GM23338 (cell line): ENCODE measurements around the gene PLEKHA8. TPM values are rescaled to one million over a fixed set of nuclear protein-coding genes. Genes with fewer than 3 reads are reported as not detected.

ENCODE experiments used
- ATAC-seq: fragments of 200-7000 bp; cut with Tn5 transposase; 3 replicates; pipeline ENCODE4 v1.9.1; 2020
- DNase-seq: peaks from one replicate; pipeline ENCODE4 v3.0.0-alpha.2; 2015; ENCODE audit warnings: low spot score
- H2AFZ ChIP-seq: fragments of 200-600 bp; sonication (generic); 2 replicates; pipeline ENCODE4 v1.8.0; 2016; ENCODE audit warnings: antibody characterized with exemption, mild to moderate bottlenecking, moderate library complexity
- H3F3A ChIP-seq: fragments of 200-600 bp; sonication (generic); replicated peaks from 2 replicates; pipeline ENCODE4 v1.8.0; 2017; ENCODE audit warnings: antibody characterized with exemption, mixed run types, low read depth
- H3K27ac ChIP-seq: fragments of 200-600 bp; sonication (generic); 2 replicates; pipeline ENCODE4 v1.6.1; 2016; ENCODE audit warnings: low read depth
- H3K27me3 ChIP-seq: fragments of 200-600 bp; sonication (generic); 2 replicates; pipeline ENCODE4 v1.8.0; 2016; ENCODE audit warnings: mild to moderate bottlenecking, mixed run types, moderate library complexity; ENCODE audit not compliant: insufficient read depth
- H3K36me3 ChIP-seq: fragments of 200-600 bp; sonication (generic); 2 replicates; pipeline ENCODE4 v1.8.0; 2016; ENCODE audit warnings: mild to moderate bottlenecking; ENCODE audit not compliant: insufficient read depth
- H3K4me1 ChIP-seq: fragments of 200-600 bp; sonication (generic); 2 replicates; pipeline ENCODE4 v1.8.0; 2016; ENCODE audit warnings: mild to moderate bottlenecking, moderate library complexity; ENCODE audit not compliant: insufficient read depth
- H3K4me2 ChIP-seq: fragments of 200-600 bp; sonication (generic); 2 replicates; pipeline ENCODE4 v1.7.1; 2017; ENCODE audit warnings: mixed run types
- H3K4me3 ChIP-seq: fragments of 200-600 bp; sonication (generic); 2 replicates; pipeline ENCODE4 v1.6.1; 2016; ENCODE audit warnings: mixed run types
- H3K79me2 ChIP-seq: fragments of 200-600 bp; sonication (generic); replicated peaks from 2 replicates; pipeline ENCODE4 v1.8.0; 2017; ENCODE audit warnings: mild to moderate bottlenecking; ENCODE audit not compliant: insufficient read depth
- H3K9me2 ChIP-seq: fragments of 200-600 bp; sonication (generic); 2 replicates; pipeline ENCODE4 v1.8.0; 2017; ENCODE audit not compliant: insufficient read depth
- H4K20me1 ChIP-seq: fragments of 200-600 bp; sonication (generic); replicated peaks from 2 replicates; pipeline ENCODE4 v1.8.0; 2017; ENCODE audit warnings: mild to moderate bottlenecking; ENCODE audit not compliant: insufficient read depth
- H3K27ac Mint-ChIP-seq: 2 replicates; pipeline ENCODE4 v1.8.0; 2020; ENCODE audit warnings: inconsistent platforms, mild to moderate bottlenecking, moderate library complexity, mixed read lengths
- H3K27me3 Mint-ChIP-seq: 3 replicates; pipeline ENCODE4 v1.8.0; 2022; ENCODE audit warnings: low read depth, mild to moderate bottlenecking, moderate library complexity, mixed read lengths, inconsistent platforms; ENCODE audit not compliant: insufficient read depth, poor library complexity
- H3K36me3 Mint-ChIP-seq: 3 replicates; pipeline ENCODE4 v1.8.0; 2021; ENCODE audit warnings: low read depth, mild to moderate bottlenecking, inconsistent platforms, moderate library complexity, mixed read lengths
- H3K4me1 Mint-ChIP-seq: 3 replicates; pipeline ENCODE4 v1.8.0; 2020; ENCODE audit warnings: mild to moderate bottlenecking, inconsistent platforms, mixed read lengths
- H3K4me3 Mint-ChIP-seq: 3 replicates; pipeline ENCODE4 v1.8.0; 2021; ENCODE audit warnings: moderate library complexity, mild to moderate bottlenecking, inconsistent platforms, mixed read lengths
- H3K9me3 Mint-ChIP-seq: 3 replicates; pipeline ENCODE4 v1.8.0; 2020; ENCODE audit warnings: moderate library complexity, mild to moderate bottlenecking, inconsistent platforms, mixed read lengths
- CREB1 ChIP-seq: fragments of 250-450 bp; sonication (Bioruptor Pico); IDR thresholded peaks from 2 replicates; pipeline ENCODE4 v1.5.0; 2020; ENCODE audit warnings: low read depth, mild to moderate bottlenecking, moderate library complexity
- CTCF ChIP-seq, 2 experiments: fragments of 200-600 bp in 1 of 2; sonication (generic) in 1 of 2; conservative IDR thresholded peaks; 2 replicates each; pipeline versions ENCODE4 v1.5.1 to v1.6.1; 2016 to 2017; ENCODE audit warnings: antibody characterized with exemption in 2 of 2, low read depth in 2 of 2, mild to moderate bottlenecking in 2 of 2, moderate library complexity in 1 of 2
- EZH2 ChIP-seq: fragments of 200-600 bp; sonication (generic); IDR thresholded peaks from one replicate; pipeline ENCODE4 v1.8.0; 2017; ENCODE audit warnings: antibody characterized with exemption, mild to moderate bottlenecking, low read depth; ENCODE audit not compliant: unreplicated experiment
- EZH2phosphoT487 ChIP-seq: fragments of 200-600 bp; sonication (generic); IDR thresholded peaks from one replicate; pipeline ENCODE4 v1.8.1; 2018; ENCODE audit warnings: antibody characterized with exemption; ENCODE audit not compliant: unreplicated experiment
- JUNB ChIP-seq: IDR thresholded peaks from one replicate; pipeline ENCODE4 v1.6.1; 2016; ENCODE audit warnings: antibody characterized with exemption; ENCODE audit not compliant: unreplicated experiment
- NANOG ChIP-seq: IDR thresholded peaks from 2 replicates; pipeline ENCODE4 v1.6.1; 2016; ENCODE audit warnings: antibody characterized with exemption, borderline replicate concordance
- POLR2AphosphoS5 ChIP-seq: IDR thresholded peaks from 2 replicates; pipeline ENCODE4 v1.6.1; 2016; ENCODE audit warnings: antibody characterized with exemption, low read depth
- STAT1 ChIP-seq: IDR thresholded peaks from one replicate; pipeline ENCODE4 v1.6.1; 2016; ENCODE audit warnings: antibody characterized with exemption; ENCODE audit not compliant: unreplicated experiment
- ZNF114 ChIP-seq: fragments of 250-450 bp; sonication (Bioruptor Pico); IDR thresholded peaks from 2 replicates; pipeline ENCODE4 v1.5.0; 2020; ENCODE audit warnings: mild to moderate bottlenecking, moderate library complexity
- ZNF331 ChIP-seq: fragments of 250-450 bp; sonication (Bioruptor Pico); IDR thresholded peaks from 2 replicates; pipeline ENCODE4 v1.5.0; 2020; ENCODE audit warnings: low read depth, mild to moderate bottlenecking, moderate library complexity
- ZNF462 ChIP-seq: fragments of 250-450 bp; sonication (Bioruptor Pico); IDR thresholded peaks from 2 replicates; pipeline ENCODE4 v1.5.0; 2020; ENCODE audit warnings: mild to moderate bottlenecking, moderate library complexity
- polyA plus RNA-seq: library from polyadenylated mRNA; unstranded; fragments of >200 nt; fragmentation: Nextera tagmentation; extraction: Ambion mirVana; gene quantifications from 2 replicates; pipeline ENCODE4 v1.2.1, GENCODE V29; 2016
- total RNA-seq: library from RNA; depleted of rRNA; stranded (reverse); fragments of >200 nt; shearing (Covaris generic); gene quantifications from 2 replicates; pipeline ENCODE4 v1.2.3, GENCODE V29; 2014
- TF ChIP-seq, protein P1 (sequence below): IDR thresholded peaks from one replicate; pipeline ENCODE4 v1.6.1; 2018; ENCODE audit warnings: antibody characterized with exemption; ENCODE audit not compliant: unreplicated experiment
- TF ChIP-seq, protein P2 (sequence below): IDR thresholded peaks from 2 replicates; pipeline ENCODE4 v1.6.1; 2016; ENCODE audit warnings: antibody characterized with exemption

PLEKHA8 gene
- total and polyA plus RNA-seq, 2 experiments from 2014 or later = 11.6 to 44.9 TPM

- TF ChIP-seq CTCF (conservative IDR thresholded peaks at IDR 0.05; ENCODE audit: low read depth in 2 of 2) (no peak), CREB1 (CRISPR knock-in tag) (no peak), NANOG (no peak), EZH2 (no peak), ZNF331 (no peak), EZH2phosphoT487 (no peak), JUNB (no peak), ZNF114 (no peak), STAT1 (no peak), POLR2AphosphoS5 (no peak)
- TF ChIP-seq, protein P1, sequence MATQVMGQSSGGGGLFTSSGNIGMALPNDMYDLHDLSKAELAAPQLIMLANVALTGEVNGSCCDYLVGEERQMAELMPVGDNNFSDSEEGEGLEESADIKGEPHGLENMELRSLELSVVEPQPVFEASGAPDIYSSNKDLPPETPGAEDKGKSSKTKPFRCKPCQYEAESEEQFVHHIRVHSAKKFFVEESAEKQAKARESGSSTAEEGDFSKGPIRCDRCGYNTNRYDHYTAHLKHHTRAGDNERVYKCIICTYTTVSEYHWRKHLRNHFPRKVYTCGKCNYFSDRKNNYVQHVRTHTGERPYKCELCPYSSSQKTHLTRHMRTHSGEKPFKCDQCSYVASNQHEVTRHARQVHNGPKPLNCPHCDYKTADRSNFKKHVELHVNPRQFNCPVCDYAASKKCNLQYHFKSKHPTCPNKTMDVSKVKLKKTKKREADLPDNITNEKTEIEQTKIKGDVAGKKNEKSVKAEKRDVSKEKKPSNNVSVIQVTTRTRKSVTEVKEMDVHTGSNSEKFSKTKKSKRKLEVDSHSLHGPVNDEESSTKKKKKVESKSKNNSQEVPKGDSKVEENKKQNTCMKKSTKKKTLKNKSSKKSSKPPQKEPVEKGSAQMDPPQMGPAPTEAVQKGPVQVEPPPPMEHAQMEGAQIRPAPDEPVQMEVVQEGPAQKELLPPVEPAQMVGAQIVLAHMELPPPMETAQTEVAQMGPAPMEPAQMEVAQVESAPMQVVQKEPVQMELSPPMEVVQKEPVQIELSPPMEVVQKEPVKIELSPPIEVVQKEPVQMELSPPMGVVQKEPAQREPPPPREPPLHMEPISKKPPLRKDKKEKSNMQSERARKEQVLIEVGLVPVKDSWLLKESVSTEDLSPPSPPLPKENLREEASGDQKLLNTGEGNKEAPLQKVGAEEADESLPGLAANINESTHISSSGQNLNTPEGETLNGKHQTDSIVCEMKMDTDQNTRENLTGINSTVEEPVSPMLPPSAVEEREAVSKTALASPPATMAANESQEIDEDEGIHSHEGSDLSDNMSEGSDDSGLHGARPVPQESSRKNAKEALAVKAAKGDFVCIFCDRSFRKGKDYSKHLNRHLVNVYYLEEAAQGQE = no peak
- TF ChIP-seq, protein P2, sequence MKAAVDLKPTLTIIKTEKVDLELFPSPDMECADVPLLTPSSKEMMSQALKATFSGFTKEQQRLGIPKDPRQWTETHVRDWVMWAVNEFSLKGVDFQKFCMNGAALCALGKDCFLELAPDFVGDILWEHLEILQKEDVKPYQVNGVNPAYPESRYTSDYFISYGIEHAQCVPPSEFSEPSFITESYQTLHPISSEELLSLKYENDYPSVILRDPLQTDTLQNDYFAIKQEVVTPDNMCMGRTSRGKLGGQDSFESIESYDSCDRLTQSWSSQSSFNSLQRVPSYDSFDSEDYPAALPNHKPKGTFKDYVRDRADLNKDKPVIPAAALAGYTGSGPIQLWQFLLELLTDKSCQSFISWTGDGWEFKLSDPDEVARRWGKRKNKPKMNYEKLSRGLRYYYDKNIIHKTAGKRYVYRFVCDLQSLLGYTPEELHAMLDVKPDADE = no peak
Measured at GRCh38 chr7:30046127-30046770, 18.0 kb downstream of the PLEKHA8 start (continued).

DNA sequence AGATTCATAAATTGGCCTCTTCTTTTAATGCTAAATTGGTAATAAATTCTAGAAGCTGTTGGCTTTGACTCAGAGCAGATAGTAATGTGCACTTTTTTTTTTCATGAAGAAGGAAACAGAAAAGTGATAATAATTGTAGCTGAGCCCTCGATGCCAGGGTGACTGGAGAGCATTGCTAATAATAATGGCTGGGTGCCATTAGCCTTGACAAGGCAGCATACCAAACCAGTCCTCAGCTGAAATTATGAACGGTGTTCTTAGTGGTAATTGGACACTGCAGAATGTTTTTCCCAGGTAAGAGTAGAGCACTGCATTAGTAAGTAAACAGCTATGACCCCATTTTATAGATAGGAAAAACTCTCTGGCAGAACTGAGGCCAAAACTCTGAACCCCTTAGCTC, 18.9 kb downstream of the PLEKHA8 start:
- H3K27me3 ChIP-seq = no peaks in the 10 kb centered on the region
- H3K4me1 ChIP-seq = peaks cover 4% of the 10 kb centered on the region; the same call in 1 of the 2 replicates
- H3K4me3 ChIP-seq = no peak overlapping the region
- no peak overlapping the region for H2AFZ ChIP-seq
- peaks cover 26% of the 10 kb centered on the region; the same call in 2 of the 3 replicates for H3K36me3 Mint-ChIP-seq
- peaks cover 7% of the 10 kb centered on the region; the same call in 2 of the 3 replicates for H3K4me1 Mint-ChIP-seq
- peaks cover 29% of the 10 kb centered on the region; the same call in 1 of the 2 replicates for H3K36me3 ChIP-seq
- peaks cover 29% of the 10 kb centered on the region for H4K20me1 ChIP-seq
- H3K79me2 ChIP-seq = peaks cover 29% of the 10 kb centered on the region
- no peaks in the 10 kb centered on the region for H3K9me3 Mint-ChIP-seq
- no peaks in the 10 kb centered on the region for H3F3A ChIP-seq
- no peak overlapping the region for H3K4me2 ChIP-seq
- no peaks in the 10 kb centered on the region for H3K27me3 Mint-ChIP-seq
- H3K4me3 Mint-ChIP-seq = no peak overlapping the region
- DNase-seq (no peak), ATAC-seq (no peak)
- no peaks in the 10 kb centered on the region for H3K9me2 ChIP-seq
- H3K27ac ChIP-seq = no peak overlapping the region
- H3K27ac Mint-ChIP-seq = no peak overlapping the region
- TF ChIP-seq NANOG (no peak), EZH2 (no peak), POLR2AphosphoS5 (no peak), EZH2phosphoT487 (no peak), ZNF462 (no peak), ZNF114 (no peak)
